KMS-11 (cell line): ENCODE data around the gene PHF12.

Source experiments
- H2AFZ ChIP-seq: fragments of 200-600 bp; sonication (generic); 2 replicates; pipeline ENCODE4 v1.6.1; 2016; ENCODE audit warnings: antibody characterized with exemption, mixed run types, low read depth
- H3K27ac ChIP-seq: fragments of 200-600 bp; sonication (generic); 2 replicates; pipeline ENCODE4 v1.6.1; 2016; ENCODE audit warnings: mild to moderate bottlenecking, mixed run types
- H3K27me3 ChIP-seq: fragments of 200-600 bp; sonication (generic); 2 replicates; pipeline ENCODE4 v1.6.1; 2017; ENCODE audit warnings: mild to moderate bottlenecking, low read depth, mixed run types, moderate library complexity; ENCODE audit not compliant: insufficient read depth
- H3K36me3 ChIP-seq: fragments of 200-600 bp; sonication (generic); 2 replicates; pipeline ENCODE4 v1.6.1; 2017; ENCODE audit warnings: mild to moderate bottlenecking, mixed run types; ENCODE audit not compliant: insufficient read depth
- H3K4me1 ChIP-seq: fragments of 200-600 bp; sonication (generic); 2 replicates; pipeline ENCODE4 v1.6.1; 2016; ENCODE audit warnings: mild to moderate bottlenecking, low read depth, mixed run types; ENCODE audit not compliant: poor library complexity, severe bottlenecking
- H3K4me2 ChIP-seq: fragments of 200-600 bp; sonication (generic); 2 replicates; pipeline ENCODE4 v1.7.0; 2016; ENCODE audit warnings: mild to moderate bottlenecking, mixed run types
- H3K4me3 ChIP-seq: fragments of 200-600 bp; sonication (generic); IDR thresholded peaks from 2 replicates; pipeline ENCODE4 v1.6.1; 2017; ENCODE audit warnings: low read depth, low read length, mixed read lengths; ENCODE audit not compliant: insufficient read depth
- H3K79me2 ChIP-seq: fragments of 200-600 bp; sonication (generic); 2 replicates; pipeline ENCODE4 v1.6.1; 2016; ENCODE audit warnings: low read depth, mixed run types; ENCODE audit not compliant: insufficient read depth
- H3K9ac ChIP-seq: fragments of 200-600 bp; sonication (generic); 2 replicates; pipeline ENCODE4 v1.6.1; 2016; ENCODE audit warnings: mild to moderate bottlenecking, mixed run types
- H4K20me1 ChIP-seq: fragments of 200-600 bp; sonication (generic); 2 replicates; pipeline ENCODE4 v1.6.1; 2016; ENCODE audit warnings: mild to moderate bottlenecking, mixed run types; ENCODE audit not compliant: insufficient read depth
- TF ChIP-seq, protein P1 (sequence below): fragments of 200-600 bp; sonication (generic); conservative IDR thresholded peaks from 2 replicates; pipeline ENCODE4 v1.6.1; 2017; ENCODE audit warnings: low read depth, mild to moderate bottlenecking, antibody characterized with exemption, low read length, moderate library complexity, mixed read lengths

The PHF12 gene

DNA sequence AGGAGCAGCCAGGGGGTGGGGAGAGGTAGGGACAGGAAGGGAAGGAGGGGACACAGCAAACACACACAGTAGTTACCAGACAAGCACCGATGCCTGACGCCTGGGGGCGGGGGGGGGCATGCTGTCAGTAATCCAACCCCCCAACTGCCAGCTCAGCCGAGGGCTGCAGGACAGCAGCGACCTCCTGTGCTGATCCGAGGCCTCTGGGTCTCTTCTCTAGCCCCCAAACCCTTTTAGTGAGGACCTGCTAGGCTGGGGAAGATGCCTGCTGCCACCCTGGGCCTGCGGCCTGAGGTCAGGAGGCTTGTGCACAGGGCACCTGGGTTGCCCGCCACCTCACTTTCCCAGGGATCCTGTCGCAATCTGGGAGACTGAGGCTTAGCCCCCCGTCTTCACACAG is 65.4 kb downstream of the PHF12 start:
- Histone ChIP-seq H3K4me1 (no peaks in the 10 kb centered on the region), H3K36me3 (no peaks in the 10 kb centered on the region), H4K20me1 (no peaks in the 10 kb centered on the region), H3K27me3 (no peaks in the 10 kb centered on the region), H2AFZ (no peak overlapping the region), H3K9ac (no peak overlapping the region), H3K4me3 (no peak overlapping the region), H3K79me2 (no peaks in the 10 kb centered on the region), H3K27ac (no peak overlapping the region), H3K4me2 (no peak overlapping the region)
- TF ChIP-seq, protein P1, sequence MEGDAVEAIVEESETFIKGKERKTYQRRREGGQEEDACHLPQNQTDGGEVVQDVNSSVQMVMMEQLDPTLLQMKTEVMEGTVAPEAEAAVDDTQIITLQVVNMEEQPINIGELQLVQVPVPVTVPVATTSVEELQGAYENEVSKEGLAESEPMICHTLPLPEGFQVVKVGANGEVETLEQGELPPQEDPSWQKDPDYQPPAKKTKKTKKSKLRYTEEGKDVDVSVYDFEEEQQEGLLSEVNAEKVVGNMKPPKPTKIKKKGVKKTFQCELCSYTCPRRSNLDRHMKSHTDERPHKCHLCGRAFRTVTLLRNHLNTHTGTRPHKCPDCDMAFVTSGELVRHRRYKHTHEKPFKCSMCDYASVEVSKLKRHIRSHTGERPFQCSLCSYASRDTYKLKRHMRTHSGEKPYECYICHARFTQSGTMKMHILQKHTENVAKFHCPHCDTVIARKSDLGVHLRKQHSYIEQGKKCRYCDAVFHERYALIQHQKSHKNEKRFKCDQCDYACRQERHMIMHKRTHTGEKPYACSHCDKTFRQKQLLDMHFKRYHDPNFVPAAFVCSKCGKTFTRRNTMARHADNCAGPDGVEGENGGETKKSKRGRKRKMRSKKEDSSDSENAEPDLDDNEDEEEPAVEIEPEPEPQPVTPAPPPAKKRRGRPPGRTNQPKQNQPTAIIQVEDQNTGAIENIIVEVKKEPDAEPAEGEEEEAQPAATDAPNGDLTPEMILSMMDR = no peak

DNA sequence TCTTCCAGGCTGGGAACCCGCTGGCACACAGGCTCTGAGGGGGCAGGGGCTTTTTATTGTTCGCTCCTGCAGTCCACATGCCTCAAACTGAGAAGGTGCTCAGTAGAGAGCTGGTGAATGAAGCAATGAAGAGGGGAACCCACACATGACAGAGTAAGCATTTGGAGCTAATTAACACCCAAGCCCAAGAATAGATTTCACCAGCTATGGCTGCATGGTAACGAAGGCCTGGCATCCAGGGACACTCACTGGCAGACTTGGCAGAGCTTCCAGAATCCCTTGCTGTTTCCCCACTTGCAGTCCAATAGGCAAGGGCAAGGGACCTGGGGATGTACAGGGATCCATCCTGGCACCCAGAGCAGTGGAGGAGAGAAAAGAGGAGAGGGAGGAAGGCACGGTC is 66.0 kb downstream of the PHF12 start:
- H3K27me3 ChIP-seq = no peaks in the 10 kb centered on the region
- no peaks in the 10 kb centered on the region for H3K36me3 ChIP-seq
- H3K79me2 ChIP-seq = no peaks in the 10 kb centered on the region
- no peaks in the 10 kb centered on the region for H4K20me1 ChIP-seq
- TF ChIP-seq, protein P1 = no peak
- H3K4me2 ChIP-seq = no peak overlapping the region
- no peak overlapping the region for H3K27ac ChIP-seq
- H2AFZ ChIP-seq = no peak overlapping the region
- no peak overlapping the region for H3K4me3 ChIP-seq
- H3K4me1 ChIP-seq = no peaks in the 10 kb centered on the region
- H3K9ac ChIP-seq = no peak overlapping the region

DNA sequence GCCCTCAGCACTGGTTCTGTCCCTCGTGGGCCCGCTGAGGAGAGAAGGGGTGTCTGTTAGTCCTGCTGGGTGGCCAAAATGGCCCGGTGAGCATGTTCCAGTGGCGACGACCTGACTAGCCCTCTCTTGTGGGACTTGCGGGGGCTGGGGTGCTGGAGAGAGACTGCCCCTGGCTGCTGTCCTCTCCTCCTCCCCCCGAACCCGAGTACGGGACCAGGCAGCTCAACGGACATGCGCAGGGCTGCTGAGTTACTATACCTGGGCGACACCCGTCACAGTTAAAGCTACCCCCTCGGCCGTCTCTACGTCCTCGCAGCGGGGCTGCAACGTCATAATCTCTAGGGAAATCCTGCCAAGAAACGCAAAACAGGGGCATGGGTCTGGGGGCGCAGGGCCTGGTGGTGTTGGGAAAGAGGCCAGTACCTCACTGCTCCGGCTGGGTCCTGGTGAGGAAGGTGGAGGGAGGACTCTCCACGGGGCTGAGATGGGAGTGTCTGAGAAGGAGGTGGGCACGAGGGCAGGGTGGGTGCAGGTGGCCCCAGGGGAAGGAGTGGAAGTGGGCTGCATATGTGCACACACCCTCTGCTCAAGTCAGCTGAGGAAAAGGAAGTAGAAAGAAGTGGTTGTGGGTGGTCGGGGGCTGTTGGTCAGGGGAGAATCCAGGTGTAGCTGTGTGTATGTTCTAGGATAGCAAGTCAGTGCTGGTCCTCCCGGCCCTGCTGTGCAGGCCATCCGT is 67.2 kb downstream of the PHF12 start:
- H3K4me1 ChIP-seq = no peaks in the 10 kb centered on the region
- H3K36me3 ChIP-seq = no peaks in the 10 kb centered on the region
- no peaks in the 10 kb centered on the region for H3K27me3 ChIP-seq
- TF ChIP-seq, protein P1 = no peak
- H3K9ac ChIP-seq = no peak overlapping the region
- H3K27ac ChIP-seq = no peak overlapping the region
- no peak overlapping the region for H3K4me2 ChIP-seq
- H3K4me3 ChIP-seq = no peak overlapping the region
- no peak overlapping the region for H2AFZ ChIP-seq
- no peaks in the 10 kb centered on the region for H3K79me2 ChIP-seq
- no peaks in the 10 kb centered on the region for H4K20me1 ChIP-seq

DNA sequence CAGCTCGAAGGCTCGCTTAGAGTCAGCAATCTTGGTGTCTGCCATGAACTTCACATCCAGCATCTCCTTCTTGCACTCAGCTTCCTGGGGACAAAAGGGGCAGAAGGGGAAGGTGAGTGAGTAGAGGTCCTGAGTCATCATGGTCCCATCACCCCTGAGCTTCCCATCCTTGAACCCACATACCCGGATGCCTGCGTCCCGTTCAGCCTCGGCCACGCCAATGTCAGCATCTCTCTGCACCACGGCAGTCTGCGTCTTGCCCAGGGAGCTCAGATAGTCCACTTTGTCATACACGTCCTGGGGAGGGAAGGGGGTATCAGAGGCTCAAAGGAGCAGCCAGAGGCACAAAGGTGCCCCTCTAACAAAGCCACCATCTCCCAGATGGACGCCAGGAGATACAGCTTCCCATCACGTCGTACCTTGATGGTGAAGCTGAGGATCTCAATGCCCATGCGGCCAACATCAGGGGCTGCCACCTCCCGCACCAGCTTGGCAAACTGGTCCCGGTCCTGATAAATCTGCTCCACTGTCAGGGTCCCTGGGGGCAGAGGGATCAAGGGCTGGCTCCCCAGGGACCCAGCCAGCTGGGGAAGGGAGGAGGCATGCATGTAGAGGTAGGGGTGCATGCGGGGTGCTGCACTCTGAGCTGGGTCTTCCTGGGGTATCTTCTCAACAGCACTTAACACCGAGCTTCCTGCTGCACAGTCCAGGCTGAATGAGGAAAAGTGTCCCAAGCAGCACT is 69.0 kb downstream of the PHF12 start:
- Histone ChIP-seq H2AFZ (no peak overlapping the region), H3K79me2 (no peaks in the 10 kb centered on the region), H3K4me2 (no peak overlapping the region), H3K36me3 (no peaks in the 10 kb centered on the region), H3K27ac (no peak overlapping the region), H4K20me1 (no peaks in the 10 kb centered on the region), H3K4me3 (no peak overlapping the region), H3K27me3 (no peaks in the 10 kb centered on the region), H3K9ac (no peak overlapping the region), H3K4me1 (no peaks in the 10 kb centered on the region)
- TF ChIP-seq, protein P1 = no peak
